HepG2 (cell line): ENCODE data around the gene CHP1. TPM values are rescaled to one million over a fixed set of nuclear protein-coding genes. Genes with fewer than 3 reads are reported as not detected.

ENCODE experiments used
- ARNTL ChIP-seq: sonication (generic); formaldehyde crosslinking; IDR thresholded peaks from 2 replicates; pipeline ENCODE4 v1.4.0; 2020; ENCODE audit warnings: mild to moderate bottlenecking, missing genetic modification reagents
- ATRX ChIP-seq: sonication (generic); formaldehyde crosslinking; IDR thresholded peaks from 2 replicates; pipeline ENCODE4 v1.4.0; 2020; ENCODE audit warnings: missing genetic modification reagents, borderline replicate concordance
- CHD4 ChIP-seq: fragments of 200-600 bp; sonication (generic); IDR thresholded peaks from 2 replicates; pipeline ENCODE4 v1.7.0; 2017; ENCODE audit warnings: mild to moderate bottlenecking, low read length, borderline replicate concordance
- HMGXB4 ChIP-seq, 2 experiments: sonication (generic) in 1 of 2; formaldehyde crosslinking in 1 of 2; IDR thresholded peaks; 2 replicates each; pipeline versions ENCODE4 v1.4.0 to v1.6.1; 2018 to 2020; ENCODE audit warnings: missing genetic modification reagents in 2 of 2, borderline replicate concordance in 1 of 2, low read depth in 1 of 2, mild to moderate bottlenecking in 1 of 2, missing biosample characterization in 1 of 2
- IRF2 ChIP-seq: IDR thresholded peaks from 2 replicates; pipeline ENCODE4 v1.6.1; 2018; ENCODE audit warnings: missing genetic modification reagents, missing compliant biosample characterization
- PHF8 ChIP-seq: sonication (generic); formaldehyde crosslinking; IDR thresholded peaks from 2 replicates; pipeline ENCODE4 v1.5.0; 2020; ENCODE audit warnings: missing genetic modification reagents
- POGK ChIP-seq: sonication (generic); formaldehyde crosslinking; conservative IDR thresholded peaks from 2 replicates; pipeline ENCODE4 v1.8.0; 2022; ENCODE audit warnings: mild to moderate bottlenecking, moderate library complexity, missing genetic modification reagents
- SNAPC5 ChIP-seq: sonication (generic); formaldehyde crosslinking; IDR thresholded peaks from 2 replicates; pipeline ENCODE4 v1.8.1; 2023; ENCODE audit warnings: mild to moderate bottlenecking, missing genetic modification reagents, borderline replicate concordance
- SPEN ChIP-seq: sonication (generic); formaldehyde crosslinking; IDR thresholded peaks from 2 replicates; pipeline ENCODE4 v1.5.1; 2020; ENCODE audit warnings: low read depth, mild to moderate bottlenecking, missing genetic modification reagents
- ZFP41 ChIP-seq: sonication (generic); formaldehyde crosslinking; IDR thresholded peaks from 2 replicates; pipeline ENCODE4 v1.4.0; 2020; ENCODE audit warnings: mild to moderate bottlenecking, missing genetic modification reagents, borderline replicate concordance
- ZNF101 ChIP-seq: sonication (generic); formaldehyde crosslinking; IDR thresholded peaks from 2 replicates; pipeline ENCODE4 v1.4.0; 2020; ENCODE audit warnings: mild to moderate bottlenecking, low read depth, missing genetic modification reagents, borderline replicate concordance
- ZNF256 ChIP-seq: sonication (generic); formaldehyde crosslinking; conservative IDR thresholded peaks from 2 replicates; pipeline ENCODE4 v1.4.0; 2020; ENCODE audit warnings: missing genetic modification reagents
- polyA plus RNA-seq, 8 experiments: library from polyadenylated mRNA; depleted of rRNA in 3 of 8; stranded (reverse) in 7 of 8; unstranded in 1 of 8; fragments of >200 nt; fragmentation: Illumina TruSeq in 4 of 8; extraction: Trizol in 4 of 8; gene quantifications; 2 replicates each; pipeline versions ENCODE4 v1.2.1 to v1.2.3, GENCODE V29; 2011 to 2016; ENCODE audit warnings: low read depth in 4 of 8, missing spikeins in 1 of 8, mixed read lengths in 1 of 8; ENCODE audit not compliant: insufficient read depth in 1 of 8
- total RNA-seq, 5 experiments: library from RNA; depleted of rRNA; stranded (reverse); fragments of >200 nt; fragmentation: Illumina TruSeq; extraction: Trizol; gene quantifications; 2 replicates each; pipeline ENCODE4 v1.2.3, GENCODE V29; 2016; ENCODE audit warnings: low read depth in 1 of 5
- TF ChIP-seq, protein P1 (sequence below): sonication (generic); formaldehyde crosslinking; conservative IDR thresholded peaks from 2 replicates; pipeline ENCODE4 v1.5.0; 2020; ENCODE audit warnings: missing genetic modification reagents
- TF ChIP-seq, protein P2 (sequence below): sonication (generic); formaldehyde crosslinking; conservative IDR thresholded peaks from 2 replicates; pipeline ENCODE4 v1.4.0; 2020; ENCODE audit warnings: missing genetic modification reagents
- TF ChIP-seq, protein P3 (sequence below): sonication (generic); formaldehyde crosslinking; IDR thresholded peaks from 2 replicates; pipeline ENCODE4 v1.4.0; 2020; ENCODE audit warnings: low read depth, mild to moderate bottlenecking, missing genetic modification reagents
- TF ChIP-seq, protein P4 (sequence below): sonication (generic); formaldehyde crosslinking; IDR thresholded peaks from 2 replicates; pipeline ENCODE4 v1.8.1; 2023; ENCODE audit warnings: mild to moderate bottlenecking, missing genetic modification reagents

CHP1 gene
- total and polyA plus RNA-seq, 2 of the 13 experiments (the other 11 are each of a cell fraction or from before 2014, with no cell fraction given) = 49.6 to 76.4 TPM

DNA sequence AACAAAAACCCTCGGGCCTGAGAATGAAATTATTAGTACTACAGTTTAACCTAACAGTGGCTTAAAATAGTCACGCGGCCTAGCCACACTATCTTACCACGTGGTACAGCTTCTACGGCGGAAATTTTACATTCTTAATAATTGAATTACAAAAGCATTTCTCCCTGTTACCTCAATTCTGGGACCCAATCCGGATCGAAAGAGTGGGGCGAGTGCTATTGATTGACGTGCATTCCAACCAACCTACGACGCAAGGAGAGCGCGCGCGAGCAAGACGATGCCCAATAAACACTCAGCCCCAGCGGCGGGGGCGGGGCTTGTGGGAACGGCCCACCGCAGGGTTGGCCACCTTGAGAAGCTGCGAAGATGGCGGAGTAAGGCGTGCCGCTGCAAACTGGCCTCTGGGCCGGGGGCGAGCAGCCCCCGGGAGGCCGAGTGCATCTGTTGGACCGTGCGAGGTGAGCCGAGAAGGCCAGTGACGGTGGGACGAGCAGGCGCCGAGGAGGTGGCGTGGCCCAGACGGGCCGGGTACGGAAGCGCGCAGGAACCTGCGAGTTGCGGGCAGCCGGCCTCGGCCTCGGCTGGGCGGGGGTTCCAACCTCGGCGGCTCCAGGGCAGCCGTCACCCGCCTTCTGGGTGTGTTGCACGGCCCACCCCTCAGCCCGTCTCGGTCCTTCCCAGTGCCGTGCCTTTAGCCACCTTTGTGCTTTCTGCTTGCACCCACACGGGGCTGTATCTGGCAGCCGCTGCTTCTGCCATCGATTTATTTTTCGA, 52.8 kb downstream of the CHP1 start (continued):
- TF ChIP-seq CHD4 = no peak
- peak; percentile 98 for TF ChIP-seq PHF8 (CRISPR knock-in tag)
- no peak for TF ChIP-seq ZNF256 (CRISPR knock-in tag)
- no peak for TF ChIP-seq ATRX (CRISPR knock-in tag)
- peak; percentile 27; the same call in 1 of the 2 replicates for TF ChIP-seq SPEN (CRISPR knock-in tag)
- no peak for TF ChIP-seq SNAPC5
- TF ChIP-seq, protein P1, sequence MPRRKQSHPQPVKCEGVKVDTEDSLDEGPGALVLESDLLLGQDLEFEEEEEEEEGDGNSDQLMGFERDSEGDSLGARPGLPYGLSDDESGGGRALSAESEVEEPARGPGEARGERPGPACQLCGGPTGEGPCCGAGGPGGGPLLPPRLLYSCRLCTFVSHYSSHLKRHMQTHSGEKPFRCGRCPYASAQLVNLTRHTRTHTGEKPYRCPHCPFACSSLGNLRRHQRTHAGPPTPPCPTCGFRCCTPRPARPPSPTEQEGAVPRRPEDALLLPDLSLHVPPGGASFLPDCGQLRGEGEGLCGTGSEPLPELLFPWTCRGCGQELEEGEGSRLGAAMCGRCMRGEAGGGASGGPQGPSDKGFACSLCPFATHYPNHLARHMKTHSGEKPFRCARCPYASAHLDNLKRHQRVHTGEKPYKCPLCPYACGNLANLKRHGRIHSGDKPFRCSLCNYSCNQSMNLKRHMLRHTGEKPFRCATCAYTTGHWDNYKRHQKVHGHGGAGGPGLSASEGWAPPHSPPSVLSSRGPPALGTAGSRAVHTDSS (CRISPR knock-in tag) = no peak
- TF ChIP-seq, protein P2, sequence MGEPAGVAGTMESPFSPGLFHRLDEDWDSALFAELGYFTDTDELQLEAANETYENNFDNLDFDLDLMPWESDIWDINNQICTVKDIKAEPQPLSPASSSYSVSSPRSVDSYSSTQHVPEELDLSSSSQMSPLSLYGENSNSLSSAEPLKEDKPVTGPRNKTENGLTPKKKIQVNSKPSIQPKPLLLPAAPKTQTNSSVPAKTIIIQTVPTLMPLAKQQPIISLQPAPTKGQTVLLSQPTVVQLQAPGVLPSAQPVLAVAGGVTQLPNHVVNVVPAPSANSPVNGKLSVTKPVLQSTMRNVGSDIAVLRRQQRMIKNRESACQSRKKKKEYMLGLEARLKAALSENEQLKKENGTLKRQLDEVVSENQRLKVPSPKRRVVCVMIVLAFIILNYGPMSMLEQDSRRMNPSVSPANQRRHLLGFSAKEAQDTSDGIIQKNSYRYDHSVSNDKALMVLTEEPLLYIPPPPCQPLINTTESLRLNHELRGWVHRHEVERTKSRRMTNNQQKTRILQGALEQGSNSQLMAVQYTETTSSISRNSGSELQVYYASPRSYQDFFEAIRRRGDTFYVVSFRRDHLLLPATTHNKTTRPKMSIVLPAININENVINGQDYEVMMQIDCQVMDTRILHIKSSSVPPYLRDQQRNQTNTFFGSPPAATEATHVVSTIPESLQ = no peak; the same call in 1 of the 2 replicates
- peak; percentile 62 for TF ChIP-seq POGK (CRISPR knock-in tag)
- TF ChIP-seq HMGXB4 (CRISPR knock-in tag; IDR thresholded peaks at IDR 0.05; ENCODE audit: borderline replicate concordance in 1 of 2, low read depth in 1 of 2) = peak; percentile 80 to 92
- peak; percentile 58 for TF ChIP-seq IRF2 (CRISPR knock-in tag)
- TF ChIP-seq ZFP41 (CRISPR knock-in tag) = no peak
- TF ChIP-seq, protein P3, sequence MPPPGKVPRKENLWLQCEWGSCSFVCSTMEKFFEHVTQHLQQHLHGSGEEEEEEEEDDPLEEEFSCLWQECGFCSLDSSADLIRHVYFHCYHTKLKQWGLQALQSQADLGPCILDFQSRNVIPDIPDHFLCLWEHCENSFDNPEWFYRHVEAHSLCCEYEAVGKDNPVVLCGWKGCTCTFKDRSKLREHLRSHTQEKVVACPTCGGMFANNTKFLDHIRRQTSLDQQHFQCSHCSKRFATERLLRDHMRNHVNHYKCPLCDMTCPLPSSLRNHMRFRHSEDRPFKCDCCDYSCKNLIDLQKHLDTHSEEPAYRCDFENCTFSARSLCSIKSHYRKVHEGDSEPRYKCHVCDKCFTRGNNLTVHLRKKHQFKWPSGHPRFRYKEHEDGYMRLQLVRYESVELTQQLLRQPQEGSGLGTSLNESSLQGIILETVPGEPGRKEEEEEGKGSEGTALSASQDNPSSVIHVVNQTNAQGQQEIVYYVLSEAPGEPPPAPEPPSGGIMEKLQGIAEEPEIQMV (CRISPR knock-in tag) = no peak
- TF ChIP-seq ARNTL (CRISPR knock-in tag) = no peak; the same call in 1 of the 2 replicates
- TF ChIP-seq ZNF101 (CRISPR knock-in tag) = no peak
- TF ChIP-seq, protein P4, sequence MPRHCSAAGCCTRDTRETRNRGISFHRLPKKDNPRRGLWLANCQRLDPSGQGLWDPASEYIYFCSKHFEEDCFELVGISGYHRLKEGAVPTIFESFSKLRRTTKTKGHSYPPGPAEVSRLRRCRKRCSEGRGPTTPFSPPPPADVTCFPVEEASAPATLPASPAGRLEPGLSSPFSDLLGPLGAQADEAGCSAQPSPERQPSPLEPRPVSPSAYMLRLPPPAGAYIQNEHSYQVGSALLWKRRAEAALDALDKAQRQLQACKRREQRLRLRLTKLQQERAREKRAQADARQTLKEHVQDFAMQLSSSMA (CRISPR knock-in tag) = no peak
